ENCODE measurements around the gene CASKIN1. TPM values are rescaled to one million over a fixed set of nuclear protein-coding genes. Genes with fewer than 3 reads are reported as not detected.

Gene CASKIN1
- total and polyA plus RNA-seq, 10 of the 15 experiments (the other 5 are each of a cell fraction or from before 2014, with no cell fraction given) = 0.03 to 0.33 (median 0.11) TPM; not detected in 5

DNA sequence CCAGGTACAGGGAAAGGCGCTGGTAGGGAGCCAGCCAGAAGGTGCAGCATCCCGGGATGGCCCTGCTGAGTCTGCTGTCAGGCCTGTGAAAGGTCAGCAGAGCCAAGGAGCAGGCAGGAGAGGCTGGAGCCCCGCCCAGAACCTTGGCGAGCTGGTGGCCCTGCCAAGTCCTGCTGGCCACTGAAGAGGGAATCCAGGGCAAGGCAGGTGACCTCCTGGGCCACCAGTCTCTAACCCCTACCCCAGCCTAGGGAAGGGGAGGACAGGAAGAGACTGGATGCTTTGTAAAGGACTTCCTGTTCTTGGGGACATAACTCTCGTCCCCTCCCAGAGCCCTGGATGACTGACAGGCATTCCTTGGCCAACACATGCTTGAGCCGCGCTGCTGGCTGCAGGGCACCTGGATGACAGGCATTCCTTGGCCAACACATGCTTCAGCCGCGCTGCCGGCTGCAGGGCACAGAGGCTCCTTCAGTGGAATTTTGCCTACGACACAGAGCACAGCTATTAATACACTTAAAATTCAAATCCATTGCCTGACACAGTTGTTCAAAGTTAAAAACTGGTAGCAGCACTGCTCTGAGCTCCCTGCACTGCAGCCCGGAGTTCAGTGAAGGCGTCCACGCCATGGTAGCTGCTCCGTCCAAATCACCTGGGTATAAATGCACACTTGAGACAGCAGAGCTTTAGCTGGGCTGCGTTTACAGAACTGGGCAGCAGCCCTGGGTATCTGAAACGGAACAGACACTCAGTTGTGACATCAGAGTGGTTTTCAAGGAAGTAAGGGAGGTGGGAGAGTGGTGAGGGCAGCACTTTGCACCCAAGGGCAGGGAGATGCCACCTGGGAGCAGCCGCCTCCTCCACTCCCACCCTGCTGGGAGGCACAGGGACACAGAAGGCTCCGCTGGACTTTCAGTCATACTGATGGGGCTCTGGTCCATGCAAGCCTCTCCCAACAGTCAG, 16.2 kb upstream of the CASKIN1 start:
- Histone ChIP-seq H3K79me2 (ENCODE audit: control insufficient read depth, insufficient read depth, low read length) (peaks cover 18% of the 10 kb centered on the region), H3K4me3 (peak overlapping the region; percentile 80), H3K36me3 (ENCODE audit: control insufficient read depth in 2 of 2, insufficient read depth in 2 of 2, low read length in 1 of 2) (peaks cover 4 to 16% of the 10 kb centered on the region in 2 experiments; a peak in 3 of 4 replicates), H3K9me3 (replicated peaks; ENCODE audit: control insufficient read depth, insufficient read depth, low read length) (no peaks in the 10 kb centered on the region), H3K4me2 (ENCODE audit: control insufficient read depth, insufficient read depth) (peak overlapping the region; percentile 72), H3K4me1 (ENCODE audit: control insufficient read depth, insufficient read depth, low read length) (no peaks in the 10 kb centered on the region), H4K20me1 (ENCODE audit: control insufficient read depth, insufficient read depth) (no peaks in the 10 kb centered on the region), H3K27ac (ENCODE audit: control insufficient read depth, insufficient read depth) (no peak overlapping the region), H3K9ac (ENCODE audit: control insufficient read depth, insufficient read depth, low read length) (peak overlapping the region; percentile 65), H3K27me3 (replicated peaks in 1 of 2; ENCODE audit: control insufficient read depth in 2 of 2, insufficient read depth in 2 of 2, low read length in 1 of 2) (no peaks in the 10 kb centered on the region), H2AFZ (ENCODE audit: control insufficient read depth, low read depth, low read length) (no peak overlapping the region)
- DNase-seq (ENCODE audit: low read depth, low spot score) (no peak), FAIRE-seq (no peak), ATAC-seq (no peak)
- POLR2A ChIA-PET = interaction anchor here (1.1 kb wide), 1 partner anchor 57 kb away, joined by 4 read pairs; the partner anchor contains the start of gene TRAF7
- 62% methylated on average over 19 of the region's 19 CpGs for WGBS (ENCODE audit: insufficient coverage, insufficient replicate concordance, low lambda C conversion rate, missing lambda C conversion rate)
- intact Hi-C loops (cut with micrococcal nuclease; ENCODE audit: unreplicated experiment) (no loop called here), in situ Hi-C loops (cut with MboI) (no loop called here)
- TF ChIP-seq YBX1 (IDR thresholded peaks at IDR 0.05) (no peak), DPF2 (IDR thresholded peaks at IDR 0.05) (no peak), TARDBP (IDR thresholded peaks at IDR 0.05; ENCODE audit: borderline replicate concordance) (no peak), IKZF1 (conservative IDR thresholded peaks at IDR 0.05) (no peak), POU2F2 (IDR thresholded peaks at IDR 0.05; ENCODE audit: borderline replicate concordance, low read depth, low read length) (no peak), MYC (IDR thresholded peaks at IDR 0.05; ENCODE audit: insufficient read depth, insufficient read length, insufficient replicate concordance, low read length, severe bottlenecking) (no peak), SUZ12 (IDR thresholded peaks at IDR 0.05; ENCODE audit: unreplicated experiment) (no peak), BRCA1 (IDR thresholded peaks at IDR 0.05; ENCODE audit: low read depth, low read length) (no peak), BMI1 (IDR thresholded peaks at IDR 0.05; ENCODE audit: borderline replicate concordance) (no peak), TAF1 (IDR thresholded peaks at IDR 0.05; ENCODE audit: borderline replicate concordance, low read depth, low read length) (no peak), IKZF2 (IDR thresholded peaks at IDR 0.05) (no peak), ZNF217 (IDR thresholded peaks at IDR 0.05) (no peak), PKNOX1 (IDR thresholded peaks at IDR 0.05) (peak; percentile 61), POLR2A (IDR thresholded peaks at IDR 0.05; ENCODE audit: low read depth, low read length) (peak; percentile 50)
- TF ChIP-seq, protein P1, sequence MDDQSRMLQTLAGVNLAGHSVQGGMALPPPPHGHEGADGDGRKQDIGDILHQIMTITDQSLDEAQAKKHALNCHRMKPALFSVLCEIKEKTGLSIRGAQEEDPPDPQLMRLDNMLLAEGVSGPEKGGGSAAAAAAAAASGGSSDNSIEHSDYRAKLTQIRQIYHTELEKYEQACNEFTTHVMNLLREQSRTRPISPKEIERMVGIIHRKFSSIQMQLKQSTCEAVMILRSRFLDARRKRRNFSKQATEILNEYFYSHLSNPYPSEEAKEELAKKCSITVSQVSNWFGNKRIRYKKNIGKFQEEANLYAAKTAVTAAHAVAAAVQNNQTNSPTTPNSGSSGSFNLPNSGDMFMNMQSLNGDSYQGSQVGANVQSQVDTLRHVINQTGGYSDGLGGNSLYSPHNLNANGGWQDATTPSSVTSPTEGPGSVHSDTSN (IDR thresholded peaks at IDR 0.05; ENCODE audit: insufficient replicate concordance, low read depth, low read length) = peak; percentile 8
- RAD21 ChIA-PET (ENCODE audit: unreplicated experiment) = no interaction called here
- BruUV-seq (replicated peaks) = TSS peak; percentile 83
- CTCF ChIA-PET = interaction anchor here (1.0 kb wide), 1 partner anchor 39 kb away, joined by 3 read pairs; the partner anchor contains the start of gene ECI1
- SMC1A ChIA-PET (ENCODE audit: uncharacterized antibody, unreplicated experiment) = no interaction called here
